AG08395 (cell line): ENCODE measurements around the gene ATXN2.

Source experiments
- DNase-seq: peaks from one replicate; pipeline ENCODE4 v3.0.0; 2012; ENCODE audit warnings: mixed read lengths, low spot score

The ATXN2 gene

GRCh38 chr12:111450676-111451075 is 148.4 kb downstream of the ATXN2 start:
- no peak for DNase-seq

- DNase-seq = no peak
Observed at GRCh38 chr12:111448846-111449790, 150.0 kb downstream of the ATXN2 start.

- no peak for DNase-seq
Observed at GRCh38 chr12:111448266-111448830, 150.8 kb downstream of the ATXN2 start.

- DNase-seq = no peak
Observed at GRCh38 chr12:111447571-111448265, 151.4 kb downstream of the ATXN2 start.

GRCh38 chr12:111446631-111447570 is 152.2 kb downstream of the ATXN2 start:
- DNase-seq = no peak

- no peak for DNase-seq
Observed at GRCh38 chr12:111445726-111446581, 153.2 kb downstream of the ATXN2 start.

- no peak for DNase-seq
Observed at GRCh38 chr12:111444925-111445725, 154.0 kb downstream of the ATXN2 start.

- DNase-seq = no peak
Observed at GRCh38 chr12:111444314-111444924, 154.7 kb downstream of the ATXN2 start.

GRCh38 chr12:111443586-111443985 is 155.5 kb downstream of the ATXN2 start:
- DNase-seq = no peak

- DNase-seq = no peak
Observed at GRCh38 chr12:111443086-111443485, 156.0 kb downstream of the ATXN2 start.

GRCh38 chr12:111442301-111443045 is 156.6 kb downstream of the ATXN2 start:
- DNase-seq = no peak

- DNase-seq = no peak
Observed at GRCh38 chr12:111441107-111441928, 157.8 kb downstream of the ATXN2 start.

GRCh38 chr12:111440631-111441030 is 158.5 kb downstream of the ATXN2 start:
- no peak for DNase-seq

- no peak for DNase-seq
Observed at GRCh38 chr12:111440152-111440551, 159.0 kb downstream of the ATXN2 start.

- DNase-seq = no peak
Observed at GRCh38 chr12:111439657-111440151, 159.4 kb downstream of the ATXN2 start.

GRCh38 chr12:111438481-111438880 is 160.6 kb downstream of the ATXN2 start:
- no peak for DNase-seq

GRCh38 chr12:111437816-111438454 is 161.2 kb downstream of the ATXN2 start:
- DNase-seq = peak; percentile 66
